GM12872 (cell line): ENCODE measurements around the gene WDR82.

Experiments
- TF ChIP-seq, protein P1 (sequence below): IDR thresholded peaks from 3 replicates; pipeline ENCODE4 v1.5.1; 2011; ENCODE audit warnings: low read depth, mild to moderate bottlenecking, low read length, moderate library complexity; ENCODE audit not compliant: insufficient read depth

Gene WDR82

DNA sequence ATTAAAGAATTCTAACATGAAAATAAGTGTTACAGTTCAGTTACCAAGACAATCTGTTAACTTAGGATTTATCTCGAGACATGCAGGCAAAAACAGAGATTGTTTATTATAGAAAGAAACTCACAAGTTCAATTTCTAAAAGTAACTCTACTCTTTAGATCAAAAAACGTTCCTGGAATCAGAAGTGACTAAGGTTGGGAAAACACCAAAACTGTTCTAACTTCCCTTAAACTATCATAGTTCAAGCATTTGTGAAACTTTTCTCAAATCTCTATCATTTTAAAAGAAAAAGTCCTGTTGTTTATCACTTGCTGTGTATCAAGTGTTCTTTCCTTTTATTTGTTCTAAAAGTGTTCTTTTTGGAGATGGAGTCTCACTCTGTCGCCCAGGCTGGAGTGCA, 8.7 kb downstream of the WDR82 start:
- TF ChIP-seq, protein P1, sequence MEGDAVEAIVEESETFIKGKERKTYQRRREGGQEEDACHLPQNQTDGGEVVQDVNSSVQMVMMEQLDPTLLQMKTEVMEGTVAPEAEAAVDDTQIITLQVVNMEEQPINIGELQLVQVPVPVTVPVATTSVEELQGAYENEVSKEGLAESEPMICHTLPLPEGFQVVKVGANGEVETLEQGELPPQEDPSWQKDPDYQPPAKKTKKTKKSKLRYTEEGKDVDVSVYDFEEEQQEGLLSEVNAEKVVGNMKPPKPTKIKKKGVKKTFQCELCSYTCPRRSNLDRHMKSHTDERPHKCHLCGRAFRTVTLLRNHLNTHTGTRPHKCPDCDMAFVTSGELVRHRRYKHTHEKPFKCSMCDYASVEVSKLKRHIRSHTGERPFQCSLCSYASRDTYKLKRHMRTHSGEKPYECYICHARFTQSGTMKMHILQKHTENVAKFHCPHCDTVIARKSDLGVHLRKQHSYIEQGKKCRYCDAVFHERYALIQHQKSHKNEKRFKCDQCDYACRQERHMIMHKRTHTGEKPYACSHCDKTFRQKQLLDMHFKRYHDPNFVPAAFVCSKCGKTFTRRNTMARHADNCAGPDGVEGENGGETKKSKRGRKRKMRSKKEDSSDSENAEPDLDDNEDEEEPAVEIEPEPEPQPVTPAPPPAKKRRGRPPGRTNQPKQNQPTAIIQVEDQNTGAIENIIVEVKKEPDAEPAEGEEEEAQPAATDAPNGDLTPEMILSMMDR: no peak

DNA sequence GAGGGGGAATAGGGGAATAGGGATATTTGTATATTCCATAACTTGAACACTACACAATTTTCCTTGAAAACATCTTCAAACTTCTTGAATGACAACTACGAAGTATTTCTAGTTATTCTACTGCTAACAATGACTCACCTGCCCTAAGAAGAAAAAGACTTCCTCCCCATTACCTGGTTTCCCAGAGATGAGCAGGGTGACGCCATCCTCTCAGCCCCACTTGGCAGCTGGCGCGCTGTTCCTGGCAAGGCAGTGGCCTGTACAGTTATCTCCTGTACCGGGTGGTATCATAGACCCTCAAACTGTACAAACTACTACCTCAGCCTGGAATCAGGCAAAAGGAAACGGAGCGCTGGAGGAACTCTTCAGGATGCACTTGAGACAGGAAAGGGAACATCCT, 10.4 kb downstream of the WDR82 start:
- TF ChIP-seq, protein P1: no peak

DNA sequence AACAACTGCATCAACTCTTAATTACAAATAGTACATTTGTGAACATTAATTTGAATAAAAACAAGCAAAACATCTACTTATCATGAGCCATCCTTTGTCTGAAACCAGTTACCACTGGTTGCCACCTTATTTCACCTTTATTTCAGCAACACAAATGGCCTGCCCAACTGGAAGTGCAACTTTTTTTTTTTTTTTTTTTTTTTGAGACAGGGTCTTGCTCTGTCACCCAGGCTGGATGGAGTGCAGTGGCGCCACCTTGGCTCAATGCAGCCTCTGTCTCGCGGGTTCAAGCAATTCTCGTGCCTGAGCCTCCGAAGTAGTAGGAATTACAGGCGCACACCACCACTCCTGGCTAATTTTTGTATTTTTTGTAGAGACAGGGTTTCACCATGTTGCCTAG, 13.1 kb downstream of the WDR82 start:
- TF ChIP-seq, protein P1: no peak

DNA sequence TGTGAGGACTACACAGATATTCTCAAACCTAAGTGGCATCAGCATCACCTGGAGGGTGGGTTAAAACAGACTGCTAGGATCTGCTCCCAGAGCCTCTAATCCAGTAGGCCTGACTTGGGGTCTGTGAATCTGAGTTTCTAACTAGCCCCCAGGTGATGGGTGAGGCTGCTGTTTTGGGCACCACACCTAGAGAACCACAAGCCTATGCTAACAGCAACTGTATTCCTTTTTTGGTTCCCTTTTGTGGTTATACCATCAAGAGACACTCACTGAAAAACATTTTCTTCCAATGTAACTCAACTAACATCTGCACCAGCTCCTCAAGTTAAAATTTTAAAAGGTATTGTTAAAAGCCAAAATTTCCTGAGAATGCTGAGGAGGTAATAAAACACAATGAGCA, 16.0 kb downstream of the WDR82 start:
- TF ChIP-seq, protein P1: no peak

DNA sequence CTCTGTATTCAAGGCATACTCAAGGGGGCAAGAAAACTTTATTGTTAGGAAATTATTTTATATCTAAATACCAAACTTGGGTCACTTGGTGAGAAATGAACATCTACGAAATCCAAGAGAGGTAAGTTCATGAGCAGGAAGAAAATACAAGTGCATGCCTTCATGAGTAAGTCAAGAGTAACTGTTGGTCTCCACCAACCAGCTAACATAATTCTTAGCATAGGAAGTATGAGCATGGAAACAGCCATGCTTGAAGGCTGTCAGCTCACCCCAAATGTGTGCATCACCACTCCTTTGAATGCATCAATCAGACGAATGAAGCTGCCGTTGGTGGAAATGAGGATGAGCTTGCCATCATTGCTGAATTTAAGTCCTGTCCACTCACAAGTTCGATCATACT, 19.0 kb downstream of the WDR82 start:
- TF ChIP-seq, protein P1: no peak

DNA sequence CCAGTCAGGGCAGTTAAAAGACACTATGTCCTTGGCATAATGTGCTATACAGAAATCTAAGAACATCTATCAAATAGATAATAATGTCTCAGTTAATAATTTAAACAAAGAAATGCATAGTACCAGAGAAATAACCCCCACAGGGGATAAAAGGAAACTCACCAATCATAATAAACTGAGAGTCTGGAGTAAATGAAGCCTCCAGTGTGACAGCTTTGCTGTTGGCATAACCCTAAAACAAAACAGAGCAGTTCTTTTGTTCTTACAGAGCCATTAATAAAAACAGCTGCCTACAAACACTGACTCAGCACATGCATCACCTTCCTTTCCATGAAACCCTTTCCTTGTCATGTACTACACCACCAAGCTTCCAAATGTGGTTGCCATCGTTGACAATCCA, 19.4 kb downstream of the WDR82 start:
- TF ChIP-seq, protein P1: no peak

DNA sequence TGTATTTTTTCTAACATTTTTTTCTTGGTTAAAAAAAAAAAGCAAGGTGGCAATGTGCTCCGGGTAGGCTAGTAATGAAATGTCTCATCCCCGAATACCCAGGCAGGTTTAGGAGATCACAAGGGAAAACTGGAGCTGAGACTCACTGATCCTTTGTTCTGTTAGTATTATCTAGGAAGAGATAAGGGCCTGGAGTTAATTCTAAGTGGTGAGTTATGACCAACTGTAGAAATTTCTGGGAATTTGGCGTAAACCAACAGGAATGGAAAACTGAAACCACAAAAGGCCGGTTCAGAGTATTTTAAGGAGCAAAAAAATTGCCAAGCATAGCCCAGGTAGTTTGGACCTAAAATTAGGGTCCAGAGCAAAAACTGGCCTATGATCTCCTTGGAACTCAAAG, 20.5 kb downstream of the WDR82 start:
- TF ChIP-seq, protein P1: no peak

DNA sequence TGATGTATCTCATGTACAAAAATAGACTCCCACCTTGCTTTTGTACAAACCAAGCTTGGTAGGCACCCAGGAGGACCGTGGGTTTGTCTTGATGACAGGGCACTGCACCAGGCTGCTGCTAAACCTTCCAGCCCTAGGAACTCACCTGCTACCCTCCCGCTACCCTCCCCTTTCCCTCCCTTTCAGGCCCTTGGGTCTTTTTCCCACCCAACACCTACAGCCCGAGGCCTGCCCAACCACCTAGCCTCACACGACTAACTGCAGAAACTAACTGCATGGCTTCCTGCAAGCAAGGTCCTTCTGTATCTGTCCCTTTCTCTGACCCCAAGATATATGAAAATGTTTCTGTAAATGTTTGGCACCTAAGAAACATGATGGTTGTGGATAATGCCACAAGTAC, 21.8 kb downstream of the WDR82 start:
- TF ChIP-seq, protein P1: no peak
